KOPT-K1 (cell line): ENCODE data around the gene ZNF831.

Experiments used
- H3K27ac ChIP-seq: fragments of 200-600 bp; sonication (generic); 2 replicates; pipeline ENCODE4 v1.5.1; 2016; ENCODE audit warnings: antibody characterized with exemption, mild to moderate bottlenecking, low read depth, low read length; ENCODE audit not compliant: poor library complexity, severe bottlenecking
- H3K36me3 ChIP-seq: fragments of 200-600 bp; sonication (generic); 2 replicates; pipeline ENCODE4 v1.5.1; 2017; ENCODE audit warnings: antibody characterized with exemption, mild to moderate bottlenecking, low read length, moderate library complexity; ENCODE audit not compliant: insufficient read depth
- H3K9me3 ChIP-seq: fragments of 200-600 bp; sonication (generic); 2 replicates; pipeline ENCODE4 v1.5.1; 2017; ENCODE audit warnings: antibody characterized with exemption, low read length, mild to moderate bottlenecking; ENCODE audit not compliant: insufficient read depth, poor library complexity, severe bottlenecking

Gene ZNF831

GRCh38 chr20:59146780-59147565, 16.6 kb upstream of the ZNF831 start:
- no peak overlapping the region for H3K27ac ChIP-seq
- no peaks in the 10 kb centered on the region for H3K9me3 ChIP-seq
- no peaks in the 10 kb centered on the region for H3K36me3 ChIP-seq

GRCh38 chr20:59147586-59147985, 16.0 kb upstream of the ZNF831 start:
- no peak overlapping the region for H3K27ac ChIP-seq
- no peaks in the 10 kb centered on the region for H3K36me3 ChIP-seq
- no peaks in the 10 kb centered on the region for H3K9me3 ChIP-seq

DNA sequence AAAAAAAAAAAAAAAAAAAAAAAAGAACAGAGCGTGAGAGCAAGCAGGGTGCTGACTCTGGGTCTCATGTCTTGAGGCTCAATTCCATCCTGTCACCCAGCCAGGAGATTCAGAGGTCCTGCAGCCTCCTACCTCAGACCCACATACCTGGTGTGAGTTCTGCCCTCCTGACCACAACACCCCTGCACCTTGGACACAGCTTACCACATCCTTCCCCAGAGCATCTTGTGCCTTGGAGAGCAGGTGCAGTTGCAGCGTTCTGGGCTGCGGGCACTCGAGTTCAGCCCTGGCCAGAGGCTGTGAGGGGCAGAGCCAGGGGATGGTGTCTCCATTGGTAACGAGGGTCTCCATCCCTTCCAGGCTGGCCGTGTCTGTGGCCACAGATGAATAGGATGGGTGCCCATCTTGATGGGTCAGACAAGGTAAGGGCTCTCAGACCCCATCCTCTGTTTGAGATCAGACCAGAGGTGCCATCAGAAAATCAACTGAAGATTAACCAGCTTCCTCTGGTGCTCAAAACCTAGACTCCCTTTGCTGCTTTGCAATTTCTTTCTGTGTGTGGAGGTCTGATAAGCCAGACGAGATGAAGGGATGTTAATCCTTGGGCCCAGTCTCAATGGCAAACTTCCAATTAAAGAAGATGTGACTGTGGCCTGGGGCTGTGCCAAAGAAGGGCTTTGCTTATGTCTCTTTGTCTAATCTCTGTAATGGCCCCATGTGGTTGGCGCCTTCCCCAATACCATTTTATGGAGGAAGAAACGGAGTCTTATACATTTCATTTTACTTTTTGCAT, 14.7 kb upstream of the ZNF831 start:
- no peaks in the 10 kb centered on the region for H3K36me3 ChIP-seq
- no peak overlapping the region for H3K27ac ChIP-seq
- no peaks in the 10 kb centered on the region for H3K9me3 ChIP-seq

GRCh38 chr20:59149678-59150504, 13.7 kb upstream of the ZNF831 start:
- Histone ChIP-seq H3K36me3 (no peaks in the 10 kb centered on the region), H3K27ac (peak overlapping the region; percentile 53), H3K9me3 (no peaks in the 10 kb centered on the region)

DNA sequence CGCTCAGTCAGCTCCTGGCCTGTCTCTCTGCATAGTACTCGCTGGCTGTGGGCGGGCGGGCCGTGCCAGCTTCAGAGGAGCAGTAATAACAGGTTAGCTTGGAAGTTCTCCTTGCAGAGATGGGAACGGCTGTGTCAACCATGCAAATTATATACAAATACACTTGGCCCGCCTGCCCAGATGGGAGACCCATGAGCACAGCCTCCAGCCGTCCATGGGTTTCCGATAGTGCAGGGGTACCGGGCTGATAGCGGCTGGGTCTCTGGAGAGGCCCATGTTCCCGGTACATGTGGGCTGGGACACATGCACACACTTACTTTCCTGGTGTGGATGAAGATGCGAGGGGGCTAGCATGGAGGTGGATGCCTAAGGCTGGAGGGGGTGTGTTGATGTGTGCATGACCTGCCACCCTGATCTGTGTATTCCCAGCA, 12.8 kb upstream of the ZNF831 start:
- Histone ChIP-seq H3K36me3 (no peaks in the 10 kb centered on the region), H3K9me3 (no peaks in the 10 kb centered on the region), H3K27ac (no peak overlapping the region)

DNA sequence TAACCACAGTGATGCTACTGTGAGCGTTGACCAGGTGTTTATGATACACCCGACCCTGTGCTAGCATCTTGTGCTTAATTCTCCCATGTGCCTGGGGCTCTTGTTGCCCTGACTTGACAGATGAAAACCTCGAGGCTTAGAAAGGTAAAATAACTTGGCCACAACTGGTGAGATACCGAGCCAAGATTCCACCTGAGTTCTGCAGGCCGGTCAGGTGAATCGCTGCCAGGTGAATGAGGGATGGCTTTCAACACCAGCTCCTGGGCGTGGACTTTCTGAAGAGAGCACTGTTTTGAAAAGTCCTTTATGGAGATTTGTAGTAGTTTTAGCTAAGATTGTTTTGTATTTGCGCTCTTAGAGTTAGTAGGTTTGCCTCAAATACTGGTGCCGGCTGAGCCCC, 12.2 kb upstream of the ZNF831 start:
- no peaks in the 10 kb centered on the region for H3K36me3 ChIP-seq
- no peak overlapping the region for H3K27ac ChIP-seq

GRCh38 chr20:59151820-59152219, 11.8 kb upstream of the ZNF831 start:
- no peak overlapping the region for H3K27ac ChIP-seq
- H3K36me3 ChIP-seq: no peaks in the 10 kb centered on the region
- no peaks in the 10 kb centered on the region for H3K9me3 ChIP-seq

More for the DNA sequence above, 12.2 kb upstream of the ZNF831 start:
- no peaks in the 10 kb centered on the region for H3K9me3 ChIP-seq

DNA sequence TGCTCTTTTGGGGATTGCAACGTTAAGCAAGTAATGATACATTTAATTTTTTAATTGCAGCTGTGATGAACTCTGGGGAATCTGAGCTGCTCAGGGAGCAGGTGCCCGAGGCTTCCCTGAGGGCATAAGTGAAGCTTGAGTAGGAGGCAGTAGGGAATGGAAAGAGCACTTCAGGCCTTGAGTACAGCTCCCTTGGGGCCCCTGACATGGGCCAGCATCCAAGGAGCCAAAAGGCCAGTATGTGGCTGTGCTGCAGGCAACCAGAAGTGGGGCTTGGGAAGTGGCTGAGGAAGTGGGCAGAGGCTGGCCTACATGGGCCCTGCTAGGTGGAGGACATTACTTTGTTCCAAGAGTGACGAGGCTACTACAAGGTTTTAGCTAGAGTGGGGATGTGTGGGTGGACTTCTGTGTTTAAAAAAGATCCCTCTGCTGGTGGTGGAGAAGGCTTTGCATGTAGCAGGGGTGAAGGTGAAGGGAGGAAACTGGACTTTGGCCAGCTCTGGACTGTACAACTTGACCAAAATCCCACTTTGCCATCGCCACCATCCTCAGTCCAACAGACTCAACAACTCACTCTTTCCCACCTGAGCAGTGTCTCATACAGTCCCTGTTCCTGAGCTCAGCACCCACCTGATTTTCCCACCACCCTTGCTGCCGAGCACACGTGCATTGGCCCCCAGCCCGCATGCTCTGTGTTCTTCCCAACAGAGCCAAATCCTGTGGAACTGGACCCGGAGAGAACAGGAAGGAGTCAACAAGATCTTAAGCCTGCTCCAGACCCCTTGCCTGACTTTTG, 10.9 kb upstream of the ZNF831 start:
- Histone ChIP-seq H3K27ac (no peak overlapping the region), H3K36me3 (no peaks in the 10 kb centered on the region), H3K9me3 (no peaks in the 10 kb centered on the region)

GRCh38 chr20:59153355-59153681, 10.3 kb upstream of the ZNF831 start:
- no peak overlapping the region for H3K27ac ChIP-seq
- H3K9me3 ChIP-seq: no peaks in the 10 kb centered on the region
- H3K36me3 ChIP-seq: no peaks in the 10 kb centered on the region

- Histone ChIP-seq H3K9me3 (no peaks in the 10 kb centered on the region), H3K36me3 (no peaks in the 10 kb centered on the region)
Observed at GRCh38 chr20:59153832-59154231, 9.8 kb upstream of the ZNF831 start.

DNA sequence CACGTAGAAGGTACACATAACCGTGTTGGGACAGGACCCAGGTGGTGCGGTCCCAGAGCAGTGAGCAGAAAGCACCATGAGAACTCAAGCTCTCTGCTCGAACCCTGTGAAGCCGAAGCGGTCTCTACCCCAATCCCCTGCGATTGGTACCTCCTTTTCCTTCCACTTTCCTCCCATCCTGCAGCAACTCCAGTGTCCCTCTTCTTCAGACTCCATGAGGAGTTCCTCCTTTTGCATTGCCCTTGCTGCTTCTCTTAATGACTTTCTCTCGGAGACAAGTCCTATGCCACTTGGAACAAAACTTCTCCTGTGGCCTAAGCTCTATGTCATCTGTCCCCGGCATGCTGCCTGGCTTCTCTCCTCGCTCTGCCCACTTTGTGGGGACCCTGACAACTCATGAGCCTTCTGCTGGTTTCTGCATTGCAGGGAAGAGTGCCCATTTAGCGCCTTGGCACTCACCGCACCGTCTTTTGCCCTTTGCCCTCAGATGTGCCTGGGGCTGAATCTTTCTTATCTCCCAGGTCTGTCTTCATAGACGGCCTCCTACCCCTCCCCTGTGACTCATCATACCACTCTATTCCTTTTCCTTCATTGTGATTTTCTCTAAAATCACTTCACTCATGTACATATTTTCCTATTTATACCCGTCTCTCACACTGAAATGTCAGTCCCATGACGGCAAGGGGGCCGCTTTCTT, 9.2 kb upstream of the ZNF831 start:
- no peak overlapping the region for H3K27ac ChIP-seq
- H3K9me3 ChIP-seq: no peaks in the 10 kb centered on the region
- no peaks in the 10 kb centered on the region for H3K36me3 ChIP-seq

More at GRCh38 chr20:59153832-59154231, 9.8 kb upstream of the ZNF831 start:
- H3K27ac ChIP-seq: no peak overlapping the region

- H3K9me3 ChIP-seq: no peaks in the 10 kb centered on the region
- H3K27ac ChIP-seq: no peak overlapping the region
- H3K36me3 ChIP-seq: no peaks in the 10 kb centered on the region
Observed at GRCh38 chr20:59157064-59157463, 6.6 kb upstream of the ZNF831 start.

DNA sequence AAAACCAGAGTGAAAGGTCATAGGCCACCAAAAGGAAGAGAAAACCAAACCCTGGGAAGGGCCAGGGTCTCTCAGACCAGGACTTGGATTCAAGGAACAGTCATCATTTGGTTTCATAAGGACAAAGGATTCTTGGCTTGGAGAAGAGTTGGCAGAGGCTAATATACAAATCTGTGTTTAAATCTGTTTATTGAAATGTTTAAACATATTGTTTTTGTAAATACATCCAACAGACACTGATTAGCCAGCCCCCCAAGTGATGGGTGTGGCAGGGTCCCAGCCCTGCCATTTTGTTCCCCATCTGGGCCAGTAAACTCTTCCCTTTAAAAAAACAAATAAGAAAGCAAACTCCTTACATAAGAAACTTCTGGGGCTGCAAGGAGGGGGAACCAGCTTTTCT, 6.1 kb upstream of the ZNF831 start:
- Histone ChIP-seq H3K27ac (no peak overlapping the region), H3K9me3 (no peaks in the 10 kb centered on the region), H3K36me3 (no peaks in the 10 kb centered on the region)

DNA sequence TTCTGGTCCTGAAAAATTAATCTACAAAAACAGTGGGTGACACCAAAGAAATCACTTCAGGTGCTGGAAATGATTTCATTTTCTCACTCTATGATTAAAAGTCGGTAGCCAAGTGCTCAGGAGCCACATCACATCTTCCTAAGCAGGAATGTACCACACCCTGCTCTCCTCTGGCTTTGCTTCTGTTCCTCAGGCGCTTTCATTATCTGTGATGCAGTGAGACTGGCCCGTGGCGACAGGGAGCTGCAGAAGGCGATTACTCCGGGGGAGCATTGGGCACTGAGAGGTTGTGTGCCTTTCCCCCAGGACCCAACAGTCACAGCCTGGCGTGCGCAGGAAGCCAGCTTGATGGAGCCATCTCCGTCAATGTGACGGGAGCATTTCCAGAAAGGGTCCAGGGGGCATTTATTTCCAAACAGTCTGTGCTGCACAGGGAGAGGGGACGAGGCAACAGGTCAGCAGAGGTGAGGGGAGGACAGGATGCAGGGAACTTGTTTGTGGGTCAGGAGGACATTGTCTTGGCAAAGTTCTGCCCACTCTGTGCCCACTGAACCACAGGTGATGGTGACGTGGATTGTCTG, 5.6 kb upstream of the ZNF831 start:
- H3K27ac ChIP-seq: no peak overlapping the region
- H3K9me3 ChIP-seq: no peaks in the 10 kb centered on the region
- H3K36me3 ChIP-seq: no peaks in the 10 kb centered on the region
